IMR-90 (cell line): ENCODE measurements around the gene KBTBD12. TPM values are rescaled to one million over a fixed set of nuclear protein-coding genes. Genes with fewer than 3 reads are reported as not detected.

Experiments used
- ATAC-seq: fragments of 200-7000 bp; cut with Tn5 transposase; 2 replicates; pipeline ENCODE4 v1.9.1; 2020; ENCODE audit warnings: low read depth, mild to moderate bottlenecking, moderate library complexity
- BruUV-seq: library from RNA; stranded (reverse); fragments of 400-500 nt; replicated peaks from 2 replicates; lab custom pipeline; 2021; lab: Mats Ljungman, UMichigan
- CTCF ChIA-PET: fragments of 300-600 bp; formaldehyde crosslinking; extraction: SDS; loops from one replicate; lab custom pipeline; 2021; ENCODE audit warnings: antibody characterized with exemption; lab: Yijun Ruan, JAX
- POLR2A ChIA-PET: fragments of 300-600 bp; sonication (Branson Sonifier 250); formaldehyde crosslinking; loops from one replicate; lab custom pipeline; 2022; ENCODE audit warnings: antibody characterized with exemption; ENCODE audit not compliant: unreplicated experiment; lab: Charles Lee
- DNase-seq: peaks from one replicate; pipeline ENCODE4 v3.0.0; 2013
- H2AFZ ChIP-seq: replicated peaks from 2 replicates; pipeline ENCODE3; 2013; ENCODE audit warnings: low read length, mild to moderate bottlenecking; ENCODE audit not compliant: poor library complexity
- H2AK5ac ChIP-seq: 2 replicates; pipeline ENCODE4 v1.6.1; 2013; ENCODE audit warnings: low read depth, low read length, inconsistent platforms
- H2AK9ac ChIP-seq: replicated peaks from 2 replicates; pipeline ENCODE3; 2013; ENCODE audit warnings: mild to moderate bottlenecking, low read depth, low read length, moderate library complexity; ENCODE audit not compliant: poor library complexity
- H2BK120ac ChIP-seq: 2 replicates; pipeline ENCODE4 v1.6.1; 2013; ENCODE audit warnings: low read depth, low read length, inconsistent platforms
- H2BK15ac ChIP-seq: 3 replicates; pipeline ENCODE4 v1.6.1; 2013; ENCODE audit warnings: low read depth, low read length, inconsistent platforms
- H2BK20ac ChIP-seq: 2 replicates; pipeline ENCODE4 v1.6.1; 2013; ENCODE audit warnings: low read depth, mild to moderate bottlenecking, inconsistent platforms, low read length, moderate library complexity
- H2BK5ac ChIP-seq: 2 replicates; pipeline ENCODE4 v1.6.1; 2013; ENCODE audit warnings: mild to moderate bottlenecking, low read depth, low read length, inconsistent platforms; ENCODE audit not compliant: poor library complexity, severe bottlenecking
- H3K14ac ChIP-seq: replicated peaks from 2 replicates; pipeline ENCODE4 v1.6.1; 2013; ENCODE audit warnings: low read depth, low read length, inconsistent platforms
- H3K18ac ChIP-seq: 2 replicates; pipeline ENCODE4 v1.6.1; 2013; ENCODE audit warnings: low read depth, low read length, control low read depth
- H3K23ac ChIP-seq: 2 replicates; pipeline ENCODE4 v1.6.1; 2013; ENCODE audit warnings: low read depth, low read length, inconsistent platforms
- H3K27ac ChIP-seq: 2 replicates; pipeline ENCODE4 v1.5.1; 2013; ENCODE audit warnings: mild to moderate bottlenecking, control low read depth, low read length; ENCODE audit not compliant: insufficient read depth
- H3K27me3 ChIP-seq: 2 replicates; pipeline ENCODE4 v1.6.1; 2013; ENCODE audit warnings: low read length; ENCODE audit not compliant: control insufficient read depth, insufficient read depth
- H3K36me3 ChIP-seq: 2 replicates; pipeline ENCODE4 v1.6.1; 2013; ENCODE audit warnings: low read length, mixed read lengths; ENCODE audit not compliant: control insufficient read depth, insufficient read depth
- H3K4ac ChIP-seq: 2 replicates; pipeline ENCODE4 v1.6.1; 2013; ENCODE audit warnings: low read depth, low read length, inconsistent platforms
- H3K4me1 ChIP-seq: 2 replicates; pipeline ENCODE4 v1.6.1; 2013; ENCODE audit warnings: low read length, mixed read lengths; ENCODE audit not compliant: control insufficient read depth, insufficient read depth
- H3K4me2 ChIP-seq: 2 replicates; pipeline ENCODE4 v1.6.1; 2013; ENCODE audit warnings: low read depth, mild to moderate bottlenecking, control low read depth, low read length, moderate library complexity
- H3K4me3 ChIP-seq: 2 replicates; pipeline ENCODE4 v1.5.1; 2013; ENCODE audit warnings: low read depth, mild to moderate bottlenecking, control low read depth, low read length, moderate library complexity; ENCODE audit not compliant: insufficient read depth
- H3K56ac ChIP-seq: 2 replicates; pipeline ENCODE4 v1.6.1; 2013; ENCODE audit warnings: low read length, inconsistent platforms; ENCODE audit not compliant: insufficient read depth; ENCODE audit errors: extremely low read depth
- H3K79me1 ChIP-seq, 2 experiments: 2 replicates each; pipeline ENCODE4 v1.6.1; 2013; ENCODE audit warnings: low read length in 2 of 2, inconsistent platforms in 1 of 2, low read depth in 1 of 2
- H3K9ac ChIP-seq: 2 replicates; pipeline ENCODE4 v1.6.1; 2013; ENCODE audit warnings: low read depth, low read length, control low read depth
- H3K9me1 ChIP-seq: 2 replicates; pipeline ENCODE4 v1.6.1; 2013; ENCODE audit warnings: low read length, inconsistent platforms; ENCODE audit not compliant: insufficient read depth
- H3K9me3 ChIP-seq: 2 replicates; pipeline ENCODE4 v1.6.1; 2013; ENCODE audit warnings: low read length; ENCODE audit not compliant: control insufficient read depth, insufficient read depth
- H4K20me1 ChIP-seq: 2 replicates; pipeline ENCODE4 v1.6.1; 2013; ENCODE audit warnings: low read length, inconsistent platforms; ENCODE audit not compliant: insufficient read depth
- H4K5ac ChIP-seq: 2 replicates; pipeline ENCODE4 v1.6.1; 2013; ENCODE audit warnings: mild to moderate bottlenecking, low read depth, low read length, control low read depth
- H4K8ac ChIP-seq, 2 experiments: 2 replicates each; pipeline ENCODE4 v1.6.1; 2013; ENCODE audit warnings: low read depth in 2 of 2, low read length in 2 of 2, control low read depth in 1 of 2, inconsistent platforms in 1 of 2
- H4K91ac ChIP-seq: 2 replicates; pipeline ENCODE4 v1.6.1; 2013; ENCODE audit warnings: low read depth, low read length, inconsistent platforms; ENCODE audit not compliant: insufficient read depth
- BHLHE40 ChIP-seq: fragments of 150-350 bp; IDR thresholded peaks from 2 replicates; pipeline ENCODE4 v1.6.1; 2016; ENCODE audit warnings: mild to moderate bottlenecking, low read depth, low read length
- CEBPB ChIP-seq: IDR thresholded peaks from 2 replicates; pipeline ENCODE4 v1.6.1; 2012; ENCODE audit warnings: low read depth, low read length, improper control_type of control experiment
- CHD1 ChIP-seq: IDR thresholded peaks from 2 replicates; pipeline ENCODE4 v1.6.1; 2012; ENCODE audit warnings: low read depth, low read length, improper control_type of control experiment
- CTCF ChIP-seq: conservative IDR thresholded peaks from 2 replicates; pipeline ENCODE4 v1.5.1; 2012; ENCODE audit warnings: mild to moderate bottlenecking, low read depth, low read length, improper control_type of control experiment
- FOS ChIP-seq: fragments of 150-350 bp; IDR thresholded peaks from 2 replicates; pipeline ENCODE4 v1.6.1; 2016; ENCODE audit warnings: low read depth, low read length
- MAFK ChIP-seq: IDR thresholded peaks from 2 replicates; pipeline ENCODE4 v1.6.1; 2012; ENCODE audit warnings: low read depth, low read length, improper control_type of control experiment
- MAZ ChIP-seq: IDR thresholded peaks from 2 replicates; pipeline ENCODE4 v1.6.1; 2012; ENCODE audit warnings: low read depth, mild to moderate bottlenecking, low read length, improper control_type of control experiment, moderate library complexity, borderline replicate concordance
- MXI1 ChIP-seq: IDR thresholded peaks from 2 replicates; pipeline ENCODE4 v1.6.1; 2012; ENCODE audit warnings: low read depth, mild to moderate bottlenecking, low read length, moderate library complexity, borderline replicate concordance
- NFE2L2 ChIP-seq: fragments of 150-350 bp; IDR thresholded peaks from 2 replicates; pipeline ENCODE4 v1.6.1; 2016; ENCODE audit warnings: low read depth, mild to moderate bottlenecking, low read length
- POLR2A ChIP-seq: IDR thresholded peaks from 2 replicates; pipeline ENCODE4 v1.6.1; 2012; ENCODE audit warnings: mild to moderate bottlenecking, low read depth, low read length
- RAD21 ChIP-seq: IDR thresholded peaks from 2 replicates; pipeline ENCODE4 v1.6.1; 2012; ENCODE audit warnings: low read length, improper control_type of control experiment
- RCOR1 ChIP-seq: IDR thresholded peaks from 2 replicates; pipeline ENCODE4 v1.6.1; 2012; ENCODE audit warnings: mild to moderate bottlenecking, low read length, improper control_type of control experiment; ENCODE audit not compliant: insufficient replicate concordance
- RFX5 ChIP-seq: IDR thresholded peaks from 2 replicates; pipeline ENCODE4 v1.8.0; 2012; ENCODE audit warnings: low read depth, mild to moderate bottlenecking, low read length, moderate library complexity
- SMC3 ChIP-seq: fragments of 150-350 bp; IDR thresholded peaks from 2 replicates; pipeline ENCODE4 v1.6.1; 2016; ENCODE audit warnings: low read depth, mild to moderate bottlenecking, antibody characterized with exemption, low read length, moderate library complexity
- WGBS, 2 experiments: methylation state at CpG; one replicate each; pipeline versions ENCODE4 v1.1.5 to v1.1.7; 2013; ENCODE audit warnings: missing lambda C conversion rate in 2 of 2; ENCODE audit not compliant: insufficient read length in 1 of 2; ENCODE audit errors: extremely low coverage in 2 of 2; 5-methylcytosine and 5-hydroxymethylcytosine counted together
- dilution Hi-C: fragments of 300-500 bp; cut with HindIII; formaldehyde crosslinking; loops from one replicate; pipeline ENCODE4 v1.14.3; 2018; ENCODE audit warnings: low sequenced_read_pairs; ENCODE audit not compliant: unreplicated experiment
- in situ Hi-C: fragments of 300-500 bp; cut with MboI; formaldehyde crosslinking; loops from 3 replicates; pipeline ENCODE4 v1.14.3; 2019; ENCODE audit warnings: low sequenced_read_pairs, inconsistent platforms, mixed read lengths
- intact Hi-C: fragments of 100-400 bp; cut with micrococcal nuclease; formaldehyde crosslinking; loops from 2 replicates; pipeline ENCODE4 v1.10.0; 2022
- polyA plus RNA-seq, 3 experiments: library from polyadenylated mRNA; depleted of rRNA; stranded (reverse); fragments of >200 nt; gene quantifications; 2 replicates each; pipeline ENCODE4 v1.2.3, GENCODE V29; 2012; ENCODE audit warnings: low replicate concordance in 1 of 3
- total RNA-seq: library from RNA; depleted of rRNA; stranded (reverse); fragments of >200 nt; gene quantifications from 2 replicates; pipeline ENCODE4 v1.2.3, GENCODE V29; 2012
- TF ChIP-seq, protein P1 (sequence below): fragments of 150-350 bp; IDR thresholded peaks from 2 replicates; pipeline ENCODE4 v1.6.1; 2017; ENCODE audit warnings: mild to moderate bottlenecking, antibody characterized with exemption, low read length, low read depth
- TF ChIP-seq, protein P2 (sequence below): fragments of 150-350 bp; IDR thresholded peaks from 2 replicates; pipeline ENCODE4 v1.6.1; 2016; ENCODE audit warnings: low read depth, mild to moderate bottlenecking, low read length, moderate library complexity, borderline replicate concordance

Gene KBTBD12
- total and polyA plus RNA-seq, 2 of the 4 experiments (the other 2 are of a cell fraction) = not detected

DNA sequence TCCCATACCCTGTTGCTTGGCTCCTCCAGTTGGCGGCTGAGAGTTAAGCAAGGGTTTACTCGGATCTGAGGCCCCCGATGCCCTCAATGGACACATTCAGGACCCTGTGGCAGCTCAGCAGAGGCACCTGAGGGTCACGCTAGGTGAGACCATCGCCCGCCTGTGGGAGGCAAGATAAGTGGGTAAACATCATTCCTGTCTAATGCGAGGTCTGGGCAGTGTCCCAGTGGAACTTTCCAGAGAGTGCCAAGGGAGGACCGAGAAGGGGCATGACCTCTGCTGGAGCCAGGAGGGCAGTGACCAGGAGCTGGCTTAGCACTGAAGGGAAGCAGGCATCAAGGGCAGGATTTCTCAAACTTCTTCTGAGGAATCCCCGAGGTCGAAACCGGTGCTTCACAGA lies 71.8 kb downstream of the KBTBD12 start:
- H3K27ac ChIP-seq = no peak overlapping the region
- TF ChIP-seq RCOR1 = no peak
- no peak for TF ChIP-seq MXI1
- no peak for TF ChIP-seq MAZ
- TF ChIP-seq NFE2L2 = no peak
- TF ChIP-seq CHD1 = no peak
- no peak for TF ChIP-seq RAD21
- TF ChIP-seq RFX5 = no peak
- TF ChIP-seq SMC3 = no peak
- TF ChIP-seq, protein P1, sequence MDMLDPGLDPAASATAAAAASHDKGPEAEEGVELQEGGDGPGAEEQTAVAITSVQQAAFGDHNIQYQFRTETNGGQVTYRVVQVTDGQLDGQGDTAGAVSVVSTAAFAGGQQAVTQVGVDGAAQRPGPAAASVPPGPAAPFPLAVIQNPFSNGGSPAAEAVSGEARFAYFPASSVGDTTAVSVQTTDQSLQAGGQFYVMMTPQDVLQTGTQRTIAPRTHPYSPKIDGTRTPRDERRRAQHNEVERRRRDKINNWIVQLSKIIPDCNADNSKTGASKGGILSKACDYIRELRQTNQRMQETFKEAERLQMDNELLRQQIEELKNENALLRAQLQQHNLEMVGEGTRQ = no peak
- no peak for TF ChIP-seq MAFK
- TF ChIP-seq, protein P2, sequence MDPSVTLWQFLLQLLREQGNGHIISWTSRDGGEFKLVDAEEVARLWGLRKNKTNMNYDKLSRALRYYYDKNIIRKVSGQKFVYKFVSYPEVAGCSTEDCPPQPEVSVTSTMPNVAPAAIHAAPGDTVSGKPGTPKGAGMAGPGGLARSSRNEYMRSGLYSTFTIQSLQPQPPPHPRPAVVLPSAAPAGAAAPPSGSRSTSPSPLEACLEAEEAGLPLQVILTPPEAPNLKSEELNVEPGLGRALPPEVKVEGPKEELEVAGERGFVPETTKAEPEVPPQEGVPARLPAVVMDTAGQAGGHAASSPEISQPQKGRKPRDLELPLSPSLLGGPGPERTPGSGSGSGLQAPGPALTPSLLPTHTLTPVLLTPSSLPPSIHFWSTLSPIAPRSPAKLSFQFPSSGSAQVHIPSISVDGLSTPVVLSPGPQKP = no peak
- TF ChIP-seq FOS = no peak
- TF ChIP-seq CTCF = no peak
- TF ChIP-seq POLR2A = no peak
- TF ChIP-seq CEBPB = no peak
- TF ChIP-seq BHLHE40 = no peak
- H3K79me1 ChIP-seq = no peaks in the 10 kb centered on the region
- H2AK9ac ChIP-seq = no peak overlapping the region
- H3K4me3 ChIP-seq = no peak overlapping the region
- H3K4me1 ChIP-seq = no peaks in the 10 kb centered on the region
- H3K14ac ChIP-seq = no peak overlapping the region
- no peak overlapping the region for H4K8ac ChIP-seq
- H3K27me3 ChIP-seq = peaks cover 43% of the 10 kb centered on the region
- H2BK5ac ChIP-seq = no peak overlapping the region
- no peak overlapping the region for H3K4ac ChIP-seq
- no TSS peak for BruUV-seq
- no peaks in the 10 kb centered on the region for H3K9me1 ChIP-seq
- no peak overlapping the region for H2AK5ac ChIP-seq
- no peak overlapping the region for H3K23ac ChIP-seq
- H2BK20ac ChIP-seq = no peak overlapping the region
- DNase-seq (no peak), ATAC-seq (no peak)
- H3K9ac ChIP-seq = no peak overlapping the region
- H3K9me3 ChIP-seq = no peaks in the 10 kb centered on the region
- no peak overlapping the region for H3K4me2 ChIP-seq
- in situ Hi-C loops (no loop called here), dilution Hi-C loops (no loop called here), intact Hi-C loops (no loop called here)
- H2AFZ ChIP-seq = no peak overlapping the region
- H4K5ac ChIP-seq = no peak overlapping the region
- CTCF ChIA-PET = no interaction called here
- H2BK120ac ChIP-seq = no peak overlapping the region
- H3K18ac ChIP-seq = no peak overlapping the region
- 79% methylated on average over 11 of the region's 11 CpGs; no CpG with 5 or more reads in 1 of the 2 experiments for WGBS, 2 experiments
- no peaks in the 10 kb centered on the region for H4K20me1 ChIP-seq
- POLR2A ChIA-PET = no interaction called here
- no peaks in the 10 kb centered on the region for H3K36me3 ChIP-seq
- no peak overlapping the region for H2BK15ac ChIP-seq
- no peak overlapping the region for H3K56ac ChIP-seq
- no peak overlapping the region for H4K91ac ChIP-seq
